IMR-90 (cell line): ENCODE data around the gene ACAN. TPM values are rescaled to one million over a fixed set of nuclear protein-coding genes. Genes with fewer than 3 reads are reported as not detected.

Experiments used
- ATAC-seq: fragments of 200-7000 bp; cut with Tn5 transposase; 2 replicates; pipeline ENCODE4 v1.9.1; 2020; ENCODE audit warnings: low read depth, mild to moderate bottlenecking, moderate library complexity
- BruUV-seq: library from RNA; stranded (reverse); fragments of 400-500 nt; replicated peaks from 2 replicates; lab custom pipeline; 2021; lab: Mats Ljungman, UMichigan
- CTCF ChIA-PET: fragments of 300-600 bp; formaldehyde crosslinking; extraction: SDS; loops from one replicate; lab custom pipeline; 2021; ENCODE audit warnings: antibody characterized with exemption; lab: Yijun Ruan, JAX
- POLR2A ChIA-PET: fragments of 300-600 bp; sonication (Branson Sonifier 250); formaldehyde crosslinking; loops from one replicate; lab custom pipeline; 2022; ENCODE audit warnings: antibody characterized with exemption; ENCODE audit not compliant: unreplicated experiment; lab: Charles Lee
- DNase-seq: peaks from one replicate; pipeline ENCODE4 v3.0.0; 2013
- H2AFZ ChIP-seq: replicated peaks from 2 replicates; pipeline ENCODE3; 2013; ENCODE audit warnings: low read length, mild to moderate bottlenecking; ENCODE audit not compliant: poor library complexity
- H2AK5ac ChIP-seq: 2 replicates; pipeline ENCODE4 v1.6.1; 2013; ENCODE audit warnings: low read depth, low read length, inconsistent platforms
- H2AK9ac ChIP-seq: replicated peaks from 2 replicates; pipeline ENCODE3; 2013; ENCODE audit warnings: mild to moderate bottlenecking, low read depth, low read length, moderate library complexity; ENCODE audit not compliant: poor library complexity
- H2BK120ac ChIP-seq: 2 replicates; pipeline ENCODE4 v1.6.1; 2013; ENCODE audit warnings: low read depth, low read length, inconsistent platforms
- H2BK15ac ChIP-seq: 3 replicates; pipeline ENCODE4 v1.6.1; 2013; ENCODE audit warnings: low read depth, low read length, inconsistent platforms
- H2BK20ac ChIP-seq: 2 replicates; pipeline ENCODE4 v1.6.1; 2013; ENCODE audit warnings: low read depth, mild to moderate bottlenecking, inconsistent platforms, low read length, moderate library complexity
- H2BK5ac ChIP-seq: 2 replicates; pipeline ENCODE4 v1.6.1; 2013; ENCODE audit warnings: mild to moderate bottlenecking, low read depth, low read length, inconsistent platforms; ENCODE audit not compliant: poor library complexity, severe bottlenecking
- H3K14ac ChIP-seq: replicated peaks from 2 replicates; pipeline ENCODE4 v1.6.1; 2013; ENCODE audit warnings: low read depth, low read length, inconsistent platforms
- H3K18ac ChIP-seq: 2 replicates; pipeline ENCODE4 v1.6.1; 2013; ENCODE audit warnings: low read depth, low read length, control low read depth
- H3K23ac ChIP-seq: 2 replicates; pipeline ENCODE4 v1.6.1; 2013; ENCODE audit warnings: low read depth, low read length, inconsistent platforms
- H3K27ac ChIP-seq: 2 replicates; pipeline ENCODE4 v1.5.1; 2013; ENCODE audit warnings: mild to moderate bottlenecking, control low read depth, low read length; ENCODE audit not compliant: insufficient read depth
- H3K27me3 ChIP-seq: 2 replicates; pipeline ENCODE4 v1.6.1; 2013; ENCODE audit warnings: low read length; ENCODE audit not compliant: control insufficient read depth, insufficient read depth
- H3K36me3 ChIP-seq: 2 replicates; pipeline ENCODE4 v1.6.1; 2013; ENCODE audit warnings: low read length, mixed read lengths; ENCODE audit not compliant: control insufficient read depth, insufficient read depth
- H3K4ac ChIP-seq: 2 replicates; pipeline ENCODE4 v1.6.1; 2013; ENCODE audit warnings: low read depth, low read length, inconsistent platforms
- H3K4me1 ChIP-seq: 2 replicates; pipeline ENCODE4 v1.6.1; 2013; ENCODE audit warnings: low read length, mixed read lengths; ENCODE audit not compliant: control insufficient read depth, insufficient read depth
- H3K4me2 ChIP-seq: 2 replicates; pipeline ENCODE4 v1.6.1; 2013; ENCODE audit warnings: low read depth, mild to moderate bottlenecking, control low read depth, low read length, moderate library complexity
- H3K4me3 ChIP-seq: 2 replicates; pipeline ENCODE4 v1.5.1; 2013; ENCODE audit warnings: low read depth, mild to moderate bottlenecking, control low read depth, low read length, moderate library complexity; ENCODE audit not compliant: insufficient read depth
- H3K56ac ChIP-seq: 2 replicates; pipeline ENCODE4 v1.6.1; 2013; ENCODE audit warnings: low read length, inconsistent platforms; ENCODE audit not compliant: insufficient read depth; ENCODE audit errors: extremely low read depth
- H3K79me1 ChIP-seq, 2 experiments: 2 replicates each; pipeline ENCODE4 v1.6.1; 2013; ENCODE audit warnings: low read length in 2 of 2, inconsistent platforms in 1 of 2, low read depth in 1 of 2
- H3K9ac ChIP-seq: 2 replicates; pipeline ENCODE4 v1.6.1; 2013; ENCODE audit warnings: low read depth, low read length, control low read depth
- H3K9me1 ChIP-seq: 2 replicates; pipeline ENCODE4 v1.6.1; 2013; ENCODE audit warnings: low read length, inconsistent platforms; ENCODE audit not compliant: insufficient read depth
- H3K9me3 ChIP-seq: 2 replicates; pipeline ENCODE4 v1.6.1; 2013; ENCODE audit warnings: low read length; ENCODE audit not compliant: control insufficient read depth, insufficient read depth
- H4K20me1 ChIP-seq: 2 replicates; pipeline ENCODE4 v1.6.1; 2013; ENCODE audit warnings: low read length, inconsistent platforms; ENCODE audit not compliant: insufficient read depth
- H4K5ac ChIP-seq: 2 replicates; pipeline ENCODE4 v1.6.1; 2013; ENCODE audit warnings: mild to moderate bottlenecking, low read depth, low read length, control low read depth
- H4K8ac ChIP-seq, 2 experiments: 2 replicates each; pipeline ENCODE4 v1.6.1; 2013; ENCODE audit warnings: low read depth in 2 of 2, low read length in 2 of 2, control low read depth in 1 of 2, inconsistent platforms in 1 of 2
- H4K91ac ChIP-seq: 2 replicates; pipeline ENCODE4 v1.6.1; 2013; ENCODE audit warnings: low read depth, low read length, inconsistent platforms; ENCODE audit not compliant: insufficient read depth
- BHLHE40 ChIP-seq: fragments of 150-350 bp; IDR thresholded peaks from 2 replicates; pipeline ENCODE4 v1.6.1; 2016; ENCODE audit warnings: mild to moderate bottlenecking, low read depth, low read length
- CHD1 ChIP-seq: IDR thresholded peaks from 2 replicates; pipeline ENCODE4 v1.6.1; 2012; ENCODE audit warnings: low read depth, low read length, improper control_type of control experiment
- CTCF ChIP-seq: conservative IDR thresholded peaks from 2 replicates; pipeline ENCODE4 v1.5.1; 2012; ENCODE audit warnings: mild to moderate bottlenecking, low read depth, low read length, improper control_type of control experiment
- FOS ChIP-seq: fragments of 150-350 bp; IDR thresholded peaks from 2 replicates; pipeline ENCODE4 v1.6.1; 2016; ENCODE audit warnings: low read depth, low read length
- MAFK ChIP-seq: IDR thresholded peaks from 2 replicates; pipeline ENCODE4 v1.6.1; 2012; ENCODE audit warnings: low read depth, low read length, improper control_type of control experiment
- POLR2A ChIP-seq: IDR thresholded peaks from 2 replicates; pipeline ENCODE4 v1.6.1; 2012; ENCODE audit warnings: mild to moderate bottlenecking, low read depth, low read length
- RCOR1 ChIP-seq: IDR thresholded peaks from 2 replicates; pipeline ENCODE4 v1.6.1; 2012; ENCODE audit warnings: mild to moderate bottlenecking, low read length, improper control_type of control experiment; ENCODE audit not compliant: insufficient replicate concordance
- RFX5 ChIP-seq: IDR thresholded peaks from 2 replicates; pipeline ENCODE4 v1.8.0; 2012; ENCODE audit warnings: low read depth, mild to moderate bottlenecking, low read length, moderate library complexity
- SMC3 ChIP-seq: fragments of 150-350 bp; IDR thresholded peaks from 2 replicates; pipeline ENCODE4 v1.6.1; 2016; ENCODE audit warnings: low read depth, mild to moderate bottlenecking, antibody characterized with exemption, low read length, moderate library complexity
- WGBS, 2 experiments: methylation state at CpG; one replicate each; pipeline versions ENCODE4 v1.1.5 to v1.1.7; 2013; ENCODE audit warnings: missing lambda C conversion rate in 2 of 2; ENCODE audit not compliant: insufficient read length in 1 of 2; ENCODE audit errors: extremely low coverage in 2 of 2; 5-methylcytosine and 5-hydroxymethylcytosine counted together
- dilution Hi-C: fragments of 300-500 bp; cut with HindIII; formaldehyde crosslinking; loops from one replicate; pipeline ENCODE4 v1.14.3; 2018; ENCODE audit warnings: low sequenced_read_pairs; ENCODE audit not compliant: unreplicated experiment
- in situ Hi-C: fragments of 300-500 bp; cut with MboI; formaldehyde crosslinking; loops from 3 replicates; pipeline ENCODE4 v1.14.3; 2019; ENCODE audit warnings: low sequenced_read_pairs, inconsistent platforms, mixed read lengths
- intact Hi-C: fragments of 100-400 bp; cut with micrococcal nuclease; formaldehyde crosslinking; loops from 2 replicates; pipeline ENCODE4 v1.10.0; 2022
- polyA plus RNA-seq, 3 experiments: library from polyadenylated mRNA; depleted of rRNA; stranded (reverse); fragments of >200 nt; gene quantifications; 2 replicates each; pipeline ENCODE4 v1.2.3, GENCODE V29; 2012; ENCODE audit warnings: low replicate concordance in 1 of 3
- total RNA-seq: library from RNA; depleted of rRNA; stranded (reverse); fragments of >200 nt; gene quantifications from 2 replicates; pipeline ENCODE4 v1.2.3, GENCODE V29; 2012

Gene ACAN
- total and polyA plus RNA-seq, 2 of the 4 experiments (the other 2 are of a cell fraction) = 0.54 to 0.96 TPM

GRCh38 chr15:88803920-88804247, 648 bp downstream of the ACAN start:
- Histone ChIP-seq H3K4me3 (no peak overlapping the region), H2BK120ac (no peak overlapping the region), H2AK9ac (peak overlapping the region; percentile 12), H3K9me1 (no peaks in the 10 kb centered on the region), H3K79me1 (no peaks in the 10 kb centered on the region), H2BK15ac (no peak overlapping the region), H3K4ac (no peak overlapping the region), H3K18ac (no peak overlapping the region), H3K27me3 (peaks cover 42% of the 10 kb centered on the region), H3K27ac (no peak overlapping the region), H3K9ac (no peak overlapping the region), H4K5ac (no peak overlapping the region), H2AK5ac (no peak overlapping the region), H2BK20ac (no peak overlapping the region), H4K91ac (no peak overlapping the region), H3K36me3 (no peaks in the 10 kb centered on the region), H2BK5ac (no peak overlapping the region), H3K14ac (no peak overlapping the region), H3K4me1 (no peaks in the 10 kb centered on the region), H3K9me3 (no peaks in the 10 kb centered on the region), H3K4me2 (no peak overlapping the region), H4K20me1 (no peaks in the 10 kb centered on the region), H4K8ac (no peak overlapping the region), H3K56ac (no peak overlapping the region), H2AFZ (peak overlapping the region; percentile 61), H3K23ac (no peak overlapping the region)
- ChIA-PET CTCF (no interaction called here), POLR2A (interaction anchor here (0.6 kb wide), 1 partner anchor 31 kb away, joined by 5 read pairs; no protein-coding TSS in a partner anchor)
- DNase-seq (no peak), ATAC-seq (no peak)
- intact Hi-C loops = no loop called here
- in situ Hi-C loops = no loop called here
- no CpG with 5 or more reads among the region's 10 CpGs for WGBS, 2 experiments
- dilution Hi-C loops = no loop called here
- no TSS peak for BruUV-seq
- TF ChIP-seq RFX5 (no peak), MAFK (no peak), CHD1 (no peak), POLR2A (no peak), SMC3 (no peak), BHLHE40 (no peak), FOS (no peak), CTCF (no peak), RCOR1 (no peak)
